ENCODE results near the gene GAP43. TPM values are rescaled to one million over a fixed set of nuclear protein-coding genes. Genes with fewer than 3 reads are reported as not detected.

Gene GAP43
- total and polyA plus RNA-seq, 2 of the 4 experiments (the other 2 are of a cell fraction) = 0.36 to 0.51 TPM

GRCh38 chr3:115704661-115705338 lies 81.5 kb downstream of the GAP43 start:
- POLR2A ChIA-PET (ENCODE audit: unreplicated experiment) = no interaction called here
- peak overlapping the region; percentile 94; the same call in 1 of the 2 replicates for H3K18ac ChIP-seq (ENCODE audit: low read depth, low read length)
- H3K9me3 ChIP-seq (ENCODE audit: control insufficient read depth, insufficient read depth, low read length) = no peaks in the 10 kb centered on the region
- no peak overlapping the region for H2AFZ ChIP-seq (replicated peaks; ENCODE audit: low read length, poor library complexity)
- H4K5ac ChIP-seq (ENCODE audit: low read depth, low read length) = peak overlapping the region; percentile 63; the same call in 1 of the 2 replicates
- H2BK120ac ChIP-seq (ENCODE audit: low read depth, low read length) = no peak overlapping the region
- no peaks in the 10 kb centered on the region for H4K20me1 ChIP-seq (ENCODE audit: insufficient read depth, low read length)
- no peak overlapping the region; the same call in 1 of the 2 replicates for H3K9ac ChIP-seq (ENCODE audit: low read depth, low read length)
- H2BK20ac ChIP-seq (ENCODE audit: low read depth, low read length) = no peak overlapping the region
- dilution Hi-C loops (cut with HindIII; ENCODE audit: low sequenced_read_pairs, unreplicated experiment) (no loop called here), in situ Hi-C loops (cut with MboI; ENCODE audit: low sequenced_read_pairs) (no loop called here), intact Hi-C loops (cut with micrococcal nuclease) (loop anchor here (5.0 kb wide), 1 partner anchor 108 kb away; no protein-coding TSS in a partner anchor)
- TF ChIP-seq CEBPB (IDR thresholded peaks at IDR 0.05; ENCODE audit: low read depth, low read length) = peak; percentile 27; the same call in 1 of the 2 replicates
- peak; percentile 70 for TF ChIP-seq BHLHE40 (IDR thresholded peaks at IDR 0.05; ENCODE audit: low read depth, low read length)
- TF ChIP-seq FOS (IDR thresholded peaks at IDR 0.05; ENCODE audit: low read depth, low read length) = peak; percentile 49; the same call in 1 of the 2 replicates
- TF ChIP-seq NFE2L2 (IDR thresholded peaks at IDR 0.05; ENCODE audit: low read depth, low read length) = no peak
- TF ChIP-seq MAZ (IDR thresholded peaks at IDR 0.05; ENCODE audit: borderline replicate concordance, low read depth, low read length) = no peak
- no peak overlapping the region for H3K4ac ChIP-seq (ENCODE audit: low read depth, low read length)
- H3K27ac ChIP-seq (ENCODE audit: insufficient read depth, low read length) = 0 out of 2 replicates have a peak overlapping the region, but pooled peaks have one; percentile 13
- H2AK5ac ChIP-seq (ENCODE audit: low read depth, low read length) = no peak overlapping the region
- H3K36me3 ChIP-seq (ENCODE audit: control insufficient read depth, insufficient read depth, low read length) = no peaks in the 10 kb centered on the region
- H2BK5ac ChIP-seq (ENCODE audit: low read depth, low read length, poor library complexity, severe bottlenecking) = peak overlapping the region; percentile 70
- no peak overlapping the region for H3K56ac ChIP-seq (ENCODE audit: extremely low read depth, insufficient read depth, low read length)
- no peak overlapping the region for H2AK9ac ChIP-seq (replicated peaks; ENCODE audit: low read depth, low read length, poor library complexity)
- no peak overlapping the region for H3K14ac ChIP-seq (replicated peaks; ENCODE audit: low read depth, low read length)
- H3K4me1 ChIP-seq (ENCODE audit: control insufficient read depth, insufficient read depth, low read length) = peaks cover 6% of the 10 kb centered on the region
- DNase-seq (peak; percentile 75), ATAC-seq (ENCODE audit: low read depth) (peak; percentile 79)
- H3K23ac ChIP-seq (ENCODE audit: low read depth, low read length) = no peak overlapping the region
- no TSS peak for BruUV-seq (replicated peaks)
- peaks cover 2% of the 10 kb centered on the region; the same call in 1 of the 2 replicates for H3K9me1 ChIP-seq (ENCODE audit: insufficient read depth, low read length)
- CTCF ChIA-PET = interaction anchor here (1.5 kb wide), 1 partner anchor 110 kb away, joined by 4 read pairs; no protein-coding TSS in a partner anchor
- H4K91ac ChIP-seq (ENCODE audit: insufficient read depth, low read depth, low read length) = no peak overlapping the region
- no peak overlapping the region for H2BK15ac ChIP-seq (ENCODE audit: low read depth, low read length)
- no peak overlapping the region for H4K8ac ChIP-seq (ENCODE audit: low read depth in 2 of 2, low read length in 2 of 2)
- peak overlapping the region; percentile 80; the same call in 1 of the 2 replicates for H3K4me2 ChIP-seq (ENCODE audit: low read depth, low read length)
- H3K27me3 ChIP-seq (ENCODE audit: control insufficient read depth, insufficient read depth, low read length) = no peaks in the 10 kb centered on the region
- H3K79me1 ChIP-seq (ENCODE audit: low read depth in 1 of 2, low read length in 2 of 2) = no peaks in the 10 kb centered on the region
- no peak overlapping the region for H3K4me3 ChIP-seq (ENCODE audit: insufficient read depth, low read depth, low read length)
- WGBS, 2 experiments (ENCODE audit: extremely low coverage in 2 of 2, insufficient read length in 1 of 2) = no CpG with 5 or more reads among the region's 4 CpGs
